Activated T-cell treated with anti-CD3 and anti-CD28 coated beads, Interleukin-2, amount 50 U/mL, for 72 hours (primary cell): ENCODE data around the gene SRBD1. TPM values are rescaled to one million over a fixed set of nuclear protein-coding genes. Genes with fewer than 3 reads are reported as not detected.

Experiments
- ATAC-seq, 2 donors: fragments of 150-1000 bp; cut with Tn5 transposase; replicated peaks in 1 of 2; 2 replicates each; pipeline ENCODE4 v1.10.0; 2021; ENCODE audit warnings: moderate library complexity in 2 of 2, mild to moderate bottlenecking in 1 of 2
- DNase-seq, 2 donors: peaks; one replicate each; pipeline ENCODE4 v3.0.0; 2021 to 2022; ENCODE audit warnings: mixed read lengths in 1 of 2
- H3K27ac Mint-ChIP-seq: one replicate; pipeline ENCODE4 v1.8.0; 2022; ENCODE audit warnings: mild to moderate bottlenecking, moderate library complexity, mixed read lengths
- H3K27me3 Mint-ChIP-seq: one replicate; pipeline ENCODE4 v1.8.0; 2022; ENCODE audit warnings: low read depth, mixed read lengths
- H3K36me3 Mint-ChIP-seq, 2 donors: one replicate each; pipeline ENCODE4 v1.8.0; 2022; ENCODE audit warnings: mixed read lengths in 2 of 2, mild to moderate bottlenecking in 1 of 2; ENCODE audit not compliant: insufficient read depth in 2 of 2
- H3K4me1 Mint-ChIP-seq: one replicate; pipeline ENCODE4 v1.8.0; 2022; ENCODE audit warnings: low read depth, mixed read lengths
- H3K4me3 Mint-ChIP-seq, 2 donors: one replicate each; pipeline ENCODE4 v1.8.0; 2022; ENCODE audit warnings: mild to moderate bottlenecking in 2 of 2, mixed read lengths in 2 of 2, moderate library complexity in 2 of 2
- H3K9me3 Mint-ChIP-seq, 2 donors: one replicate each; pipeline ENCODE4 v1.8.0; 2022; ENCODE audit warnings: mixed read lengths in 2 of 2
- total RNA-seq, 2 donors: library from RNA; stranded (reverse); gene quantifications; one replicate each; pipeline ENCODE4 v1.2.3, GENCODE V29; 2022

SRBD1 gene
- total RNA-seq, 2 donors from 2014 or later = 19.0 to 20.3 TPM

DNA sequence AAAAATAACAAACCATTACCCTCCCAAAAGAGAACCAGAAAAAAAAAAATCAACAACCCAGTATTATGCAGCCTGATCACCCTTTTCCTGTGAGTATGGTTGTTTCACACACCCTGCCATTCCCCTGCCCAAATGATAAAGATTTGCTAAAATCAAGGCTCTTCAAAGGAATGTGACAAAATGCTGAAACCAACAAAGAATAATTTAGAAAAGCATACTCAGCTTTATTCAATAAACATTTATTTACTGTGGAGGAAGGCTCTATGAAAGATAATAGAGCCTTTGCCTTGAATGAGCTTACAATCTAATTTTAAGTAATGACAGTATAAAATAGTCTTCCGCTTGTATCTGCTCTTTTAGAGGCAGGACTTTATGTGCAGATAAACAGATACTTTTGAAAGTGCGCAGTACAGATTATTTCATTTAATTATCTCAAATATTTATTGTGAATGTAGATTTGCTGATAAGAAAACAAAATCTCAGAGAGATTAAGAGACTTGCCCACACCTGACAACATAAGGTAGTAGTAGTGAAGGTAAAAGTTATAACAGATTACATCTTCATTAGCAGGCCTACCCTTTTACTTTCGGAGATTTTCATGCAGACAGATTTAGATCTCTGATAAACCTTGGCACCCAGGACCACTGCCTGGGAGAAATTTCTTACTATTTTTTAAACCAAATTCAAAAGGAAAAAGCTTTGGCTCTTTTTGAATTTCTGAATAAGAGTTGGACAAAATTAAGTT, 211.9 kb downstream of the SRBD1 start:
- ATAC-seq = no peak
- Mint-ChIP-seq H3K4me1 (no peaks in the 10 kb centered on the region), H3K27ac (no peak overlapping the region), H3K9me3 (no peaks in the 10 kb centered on the region), H3K4me3 (no peak overlapping the region), H3K27me3 (no peaks in the 10 kb centered on the region), H3K36me3 (no peaks in the 10 kb centered on the region)
- DNase-seq = no peak

DNA sequence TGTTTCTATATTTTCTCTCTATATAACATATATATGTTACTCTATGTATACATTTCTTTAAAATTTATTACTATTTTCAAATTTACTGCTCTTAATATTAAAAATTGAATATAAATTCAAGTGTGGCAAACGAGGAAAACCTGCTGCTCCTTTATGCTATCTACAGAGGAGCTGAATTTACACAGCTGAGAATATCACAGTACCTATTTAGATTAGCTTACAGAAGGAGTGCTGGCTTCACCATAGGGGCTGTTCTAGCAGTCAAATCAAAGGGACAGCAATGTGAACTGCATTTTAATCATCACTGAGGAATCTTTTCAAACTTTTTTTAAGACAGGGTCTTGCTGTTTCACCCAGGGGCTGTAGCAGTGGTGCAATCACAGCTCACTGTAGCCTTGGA, 213.8 kb downstream of the SRBD1 start:
- Mint-ChIP-seq H3K9me3 (no peaks in the 10 kb centered on the region), H3K36me3 (no peaks in the 10 kb centered on the region), H3K27ac (no peak overlapping the region), H3K27me3 (no peaks in the 10 kb centered on the region), H3K4me3 (no peak overlapping the region), H3K4me1 (no peaks in the 10 kb centered on the region)
- ATAC-seq (no peak), DNase-seq (no peak)

DNA sequence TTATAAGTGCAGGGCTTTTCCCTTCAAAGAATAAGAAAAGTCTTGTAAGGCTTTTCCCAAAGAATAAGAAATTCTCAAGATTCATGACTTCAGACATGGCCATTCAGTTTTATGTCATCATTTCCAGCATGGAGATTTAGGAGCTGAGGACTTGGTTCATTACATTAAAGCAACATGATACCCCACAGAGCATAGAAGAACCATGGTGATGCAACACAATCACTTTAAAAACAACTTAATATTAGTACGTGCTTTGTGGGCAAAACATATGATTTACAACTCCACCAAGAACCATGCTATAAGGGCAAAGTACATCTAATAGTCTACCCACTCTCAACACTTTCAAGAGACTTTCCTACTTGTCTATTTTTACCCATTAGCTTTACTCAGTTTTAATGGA, 214.4 kb downstream of the SRBD1 start:
- Mint-ChIP-seq H3K27ac (no peak overlapping the region), H3K27me3 (no peaks in the 10 kb centered on the region), H3K9me3 (no peaks in the 10 kb centered on the region), H3K36me3 (no peaks in the 10 kb centered on the region), H3K4me3 (no peak overlapping the region), H3K4me1 (no peaks in the 10 kb centered on the region)
- DNase-seq = no peak
- ATAC-seq = no peak

DNA sequence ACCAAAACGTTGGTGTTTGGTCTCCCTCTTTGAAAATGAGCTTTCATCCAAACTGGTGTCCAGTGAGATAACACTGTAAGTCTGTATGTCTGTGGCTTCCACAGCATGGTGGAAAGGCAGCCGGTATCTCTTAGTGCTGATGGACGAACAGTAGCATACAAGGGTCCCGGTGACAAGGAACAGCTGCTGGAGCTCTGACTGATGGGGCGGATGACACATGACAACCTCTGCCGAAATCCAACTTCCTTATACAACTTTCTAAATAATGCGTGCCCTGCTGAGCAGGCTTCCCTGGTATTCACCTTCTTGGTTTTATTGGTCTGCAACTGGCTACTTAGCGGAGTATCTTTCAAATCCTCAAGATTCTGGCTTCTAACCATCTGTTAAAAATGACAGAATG, 216.2 kb downstream of the SRBD1 start:
- ATAC-seq (no peak), DNase-seq (no peak)
- Mint-ChIP-seq H3K4me1 (no peaks in the 10 kb centered on the region), H3K4me3 (no peak overlapping the region), H3K9me3 (no peaks in the 10 kb centered on the region), H3K27me3 (no peaks in the 10 kb centered on the region), H3K36me3 (peaks cover 0 to 2% of the 10 kb centered on the region in 2 donors), H3K27ac (no peak overlapping the region)

DNA sequence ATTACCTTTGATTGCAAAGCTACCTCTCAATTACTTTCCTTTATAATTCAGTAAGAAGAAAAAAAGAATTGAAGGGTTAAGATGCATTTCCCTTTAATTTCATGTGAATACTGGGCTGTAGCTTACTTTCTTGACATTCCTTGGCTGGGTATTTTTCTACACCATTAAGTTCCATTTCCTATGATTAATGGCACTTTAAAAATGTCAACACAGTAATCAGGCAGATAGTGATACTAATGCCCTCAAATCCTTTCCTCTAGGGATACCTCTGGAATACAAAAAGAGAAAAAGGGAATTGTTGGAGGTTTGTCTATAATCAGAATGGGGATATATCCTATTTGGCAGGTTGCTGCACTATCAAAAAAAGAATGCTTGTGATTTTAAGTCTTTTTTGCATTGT, 216.9 kb downstream of the SRBD1 start:
- DNase-seq (no peak), ATAC-seq (no peak)
- no peak overlapping the region for H3K27ac Mint-ChIP-seq
- no peaks in the 10 kb centered on the region for H3K4me1 Mint-ChIP-seq
- H3K27me3 Mint-ChIP-seq = no peaks in the 10 kb centered on the region
- no peak overlapping the region for H3K4me3 Mint-ChIP-seq
- peaks cover 0 to 2% of the 10 kb centered on the region in 2 donors for H3K36me3 Mint-ChIP-seq
- H3K9me3 Mint-ChIP-seq = no peaks in the 10 kb centered on the region

DNA sequence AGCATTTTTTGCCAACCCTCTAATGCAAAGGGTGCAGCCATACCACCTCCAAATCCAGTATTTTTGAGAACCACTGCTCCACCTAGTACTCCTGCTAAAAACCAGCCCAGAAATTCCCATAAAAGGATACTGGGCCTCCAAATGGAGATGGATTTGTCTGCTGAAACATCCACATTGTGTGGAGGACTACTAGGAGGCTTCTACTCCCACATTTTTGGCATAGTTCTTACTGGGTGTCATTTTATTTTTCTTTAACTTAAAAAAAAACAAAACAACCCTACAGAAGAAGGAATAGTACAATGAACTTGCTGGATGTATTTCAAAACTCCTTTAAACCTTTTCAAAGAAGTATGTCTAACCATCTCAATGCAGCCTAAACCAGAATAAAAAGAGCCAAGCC, 219.2 kb downstream of the SRBD1 start:
- Mint-ChIP-seq H3K36me3 (peaks cover 5 to 12% of the 10 kb centered on the region in 2 donors), H3K9me3 (no peaks in the 10 kb centered on the region), H3K27ac (no peak overlapping the region), H3K4me1 (no peaks in the 10 kb centered on the region), H3K4me3 (no peak overlapping the region), H3K27me3 (no peaks in the 10 kb centered on the region)
- ATAC-seq = no peak
- no peak for DNase-seq

DNA sequence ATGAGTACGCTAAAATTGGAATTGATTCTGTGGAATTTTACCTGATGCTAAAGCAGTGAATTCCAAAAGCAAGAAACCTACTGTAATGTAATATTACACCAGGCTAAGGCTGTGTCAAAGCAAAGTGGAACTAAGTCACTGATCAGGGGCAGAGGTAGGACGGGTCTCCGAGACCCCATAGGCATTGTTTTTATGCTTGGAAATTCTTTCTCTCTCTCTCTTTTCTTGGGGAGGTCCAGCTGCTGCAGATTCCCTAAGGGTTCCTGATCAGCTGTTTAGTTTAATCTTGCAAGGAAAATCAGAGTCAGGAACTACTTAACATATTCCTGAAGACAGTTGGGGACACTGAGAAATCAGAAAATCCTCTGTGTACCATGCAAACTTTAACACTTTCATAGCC, 220.2 kb downstream of the SRBD1 start:
- no peak overlapping the region for H3K4me3 Mint-ChIP-seq
- no peaks in the 10 kb centered on the region for H3K9me3 Mint-ChIP-seq
- no peaks in the 10 kb centered on the region for H3K4me1 Mint-ChIP-seq
- H3K36me3 Mint-ChIP-seq = peaks cover 5 to 12% of the 10 kb centered on the region in 2 donors
- no peak overlapping the region for H3K27ac Mint-ChIP-seq
- no peak for ATAC-seq
- H3K27me3 Mint-ChIP-seq = no peaks in the 10 kb centered on the region
- no peak for DNase-seq

DNA sequence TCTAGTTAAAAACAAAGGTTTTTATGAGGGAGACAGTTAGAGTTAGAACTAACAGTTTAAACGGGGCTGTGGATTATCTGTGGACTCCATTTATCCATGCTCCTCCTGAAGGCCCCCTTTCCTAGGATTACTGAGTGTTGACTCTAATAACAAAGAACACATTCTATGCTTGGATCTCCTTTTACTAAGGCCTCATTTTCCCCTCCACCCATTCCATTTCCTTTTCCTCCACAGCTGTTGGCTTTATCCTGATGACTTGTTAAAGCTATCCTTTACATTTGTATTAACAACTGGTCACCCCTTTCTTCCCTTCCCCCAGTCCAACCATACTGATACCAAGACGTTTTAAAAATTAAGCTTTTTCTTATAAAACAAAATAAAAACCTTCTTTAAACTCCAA, 220.6 kb downstream of the SRBD1 start:
- DNase-seq = no peak
- H3K27me3 Mint-ChIP-seq = no peaks in the 10 kb centered on the region
- no peaks in the 10 kb centered on the region for H3K9me3 Mint-ChIP-seq
- H3K4me1 Mint-ChIP-seq = no peaks in the 10 kb centered on the region
- peaks cover 5 to 12% of the 10 kb centered on the region in 2 donors for H3K36me3 Mint-ChIP-seq
- H3K4me3 Mint-ChIP-seq = no peak overlapping the region
- no peak overlapping the region for H3K27ac Mint-ChIP-seq
- no peak for ATAC-seq

DNA sequence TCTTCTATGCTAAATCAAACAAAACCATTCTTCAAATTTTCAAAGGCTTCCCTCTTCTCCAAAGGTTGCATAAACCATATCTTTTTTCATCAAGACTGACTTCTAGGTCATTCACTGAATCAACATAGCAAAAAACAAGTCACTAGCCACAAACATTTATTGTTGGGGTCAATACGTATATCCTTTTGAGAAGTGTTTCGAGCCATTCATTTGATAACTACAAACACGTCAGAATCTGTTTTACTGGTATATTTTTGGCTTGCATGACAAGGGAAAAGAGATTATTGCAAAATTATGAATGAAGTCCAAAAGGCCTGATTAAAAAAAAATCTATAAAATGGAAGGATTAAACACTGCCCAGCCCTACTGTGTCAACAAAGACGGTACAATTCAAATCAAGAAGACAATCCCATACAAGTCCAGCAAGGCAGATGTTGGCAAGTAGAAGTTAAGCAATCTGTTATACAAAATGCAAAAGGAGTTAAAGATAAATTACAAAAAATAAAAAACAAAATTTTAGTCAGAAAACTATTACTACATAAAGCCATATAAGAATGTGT, 222.4 kb downstream of the SRBD1 start:
- Mint-ChIP-seq H3K36me3 (peaks cover 5 to 12% of the 10 kb centered on the region in 2 donors), H3K4me1 (no peaks in the 10 kb centered on the region), H3K9me3 (no peaks in the 10 kb centered on the region), H3K27me3 (no peaks in the 10 kb centered on the region), H3K27ac (no peak overlapping the region), H3K4me3 (no peak overlapping the region)
- DNase-seq (no peak), ATAC-seq (no peak)

DNA sequence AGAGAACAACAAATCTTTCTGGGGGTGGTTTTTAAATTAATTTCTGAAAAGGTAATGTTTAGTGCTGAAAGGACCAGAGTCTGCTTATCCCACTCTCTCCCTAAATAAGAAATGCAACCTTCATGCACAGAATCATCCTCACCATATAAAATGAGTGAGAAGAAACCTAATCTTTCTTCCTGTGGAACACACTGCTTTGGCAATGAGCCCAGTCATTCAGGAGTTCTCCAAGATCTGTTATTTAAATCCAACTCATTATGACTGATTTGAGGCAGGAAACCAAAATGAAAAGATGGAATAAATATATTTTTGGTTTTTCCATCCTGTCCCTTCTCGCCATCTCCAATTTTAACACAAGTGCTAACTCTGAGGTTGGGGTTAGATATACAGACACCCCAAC, 228.3 kb downstream of the SRBD1 start:
- no peaks in the 10 kb centered on the region for H3K9me3 Mint-ChIP-seq
- peaks cover 0 to 2% of the 10 kb centered on the region in 2 donors for H3K36me3 Mint-ChIP-seq
- no peak for DNase-seq
- no peak overlapping the region for H3K4me3 Mint-ChIP-seq
- ATAC-seq = no peak
- no peaks in the 10 kb centered on the region for H3K27me3 Mint-ChIP-seq
- no peak overlapping the region for H3K27ac Mint-ChIP-seq
- H3K4me1 Mint-ChIP-seq = no peaks in the 10 kb centered on the region

DNA sequence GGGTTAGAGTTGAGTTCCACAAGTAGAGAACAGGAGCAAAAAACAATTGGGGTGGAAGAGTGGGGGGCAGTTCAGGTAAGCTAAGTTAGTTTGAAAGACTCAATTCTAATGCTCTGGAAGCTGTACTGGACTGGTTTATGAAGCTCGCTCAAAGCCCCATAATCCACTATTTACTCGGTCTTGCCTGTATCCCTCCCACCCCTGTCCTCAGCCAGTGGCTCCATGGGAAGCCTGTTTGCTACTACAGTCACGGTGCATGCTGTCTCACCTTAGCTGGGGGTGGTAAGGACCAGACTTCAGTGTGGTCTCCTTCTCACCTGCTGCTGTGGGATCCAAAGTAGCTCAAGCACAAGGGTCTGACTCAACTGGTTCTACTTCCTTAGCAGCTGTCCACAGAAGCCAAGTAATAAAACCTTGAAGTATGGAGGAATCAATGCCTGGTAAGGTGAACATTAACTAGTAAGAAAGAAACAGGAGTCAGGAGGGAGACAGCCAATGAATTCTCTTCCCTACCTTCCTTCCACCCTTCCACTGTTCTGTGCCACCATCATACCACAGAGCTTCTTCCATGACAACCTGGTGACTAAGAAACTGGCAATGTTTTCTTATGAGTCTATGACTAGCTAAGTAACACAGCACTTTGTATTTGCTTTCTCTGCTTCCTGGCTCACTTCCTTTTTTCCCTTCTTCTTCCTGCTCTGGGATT, 230.8 kb downstream of the SRBD1 start:
- Mint-ChIP-seq H3K4me1 (no peaks in the 10 kb centered on the region), H3K4me3 (no peak overlapping the region), H3K36me3 (peaks cover 0 to 2% of the 10 kb centered on the region in 2 donors), H3K27ac (no peak overlapping the region), H3K27me3 (no peaks in the 10 kb centered on the region), H3K9me3 (no peaks in the 10 kb centered on the region)
- DNase-seq (no peak), ATAC-seq (no peak)

DNA sequence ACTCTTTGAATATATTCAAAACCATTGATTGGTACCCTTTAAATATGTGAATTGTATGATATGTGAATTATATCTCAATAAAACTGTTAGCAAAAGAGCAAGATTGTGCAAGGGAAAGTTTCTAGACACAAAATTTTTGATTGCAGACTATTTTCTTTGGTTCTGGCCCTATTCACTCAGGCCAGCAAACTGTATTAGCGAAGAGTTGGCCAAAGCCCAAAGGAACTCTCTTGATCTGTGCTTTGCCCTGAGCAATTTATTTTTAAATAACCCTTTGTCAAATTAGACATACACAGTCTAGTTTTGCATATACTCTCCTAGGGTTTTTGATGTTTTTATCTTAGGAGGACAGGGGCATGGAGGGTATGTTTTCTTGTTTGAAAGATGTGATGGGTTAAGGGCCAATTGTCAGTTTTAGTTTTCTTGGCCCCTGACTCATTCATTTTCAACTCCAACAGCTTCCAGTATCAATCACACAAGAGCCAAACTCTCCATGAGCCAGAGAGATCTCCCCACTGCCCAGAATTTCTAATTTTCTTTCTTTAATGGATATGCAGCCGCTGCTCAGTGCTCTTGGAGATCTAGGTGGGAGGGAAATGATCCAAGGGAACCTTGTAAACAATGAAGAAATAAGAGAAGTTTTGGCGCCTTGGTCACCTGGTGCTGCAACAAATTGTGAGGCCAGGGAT, 231.5 kb downstream of the SRBD1 start:
- H3K4me3 Mint-ChIP-seq = no peak overlapping the region
- no peaks in the 10 kb centered on the region for H3K4me1 Mint-ChIP-seq
- no peak overlapping the region for H3K27ac Mint-ChIP-seq
- DNase-seq (no peak), ATAC-seq (no peak)
- no peaks in the 10 kb centered on the region for H3K9me3 Mint-ChIP-seq
- H3K36me3 Mint-ChIP-seq = peaks cover 0 to 2% of the 10 kb centered on the region in 2 donors
- H3K27me3 Mint-ChIP-seq = no peaks in the 10 kb centered on the region

DNA sequence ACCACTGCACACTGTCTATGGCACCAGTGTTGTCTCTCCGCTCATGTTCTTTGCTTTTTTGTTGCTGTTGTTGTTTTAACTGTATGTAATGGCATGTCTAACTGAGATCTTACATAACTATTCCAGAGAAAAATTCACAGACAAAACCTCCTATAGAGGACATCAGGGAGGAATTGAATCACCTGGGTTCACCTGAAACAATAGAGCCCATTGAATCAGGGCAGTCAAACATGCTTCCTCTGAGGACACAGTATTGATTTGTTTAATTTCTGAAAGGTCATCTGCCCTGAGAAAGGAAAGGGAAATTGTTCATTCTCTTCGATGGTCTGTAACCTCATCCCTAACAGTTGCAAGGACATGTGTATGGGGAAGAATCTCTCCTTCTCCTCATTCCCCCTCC, 237.5 kb downstream of the SRBD1 start:
- Mint-ChIP-seq H3K27me3 (no peaks in the 10 kb centered on the region), H3K4me1 (no peaks in the 10 kb centered on the region), H3K4me3 (no peak overlapping the region), H3K27ac (no peak overlapping the region), H3K9me3 (no peaks in the 10 kb centered on the region), H3K36me3 (peaks cover 0 to 2% of the 10 kb centered on the region in 2 donors)
- DNase-seq (no peak), ATAC-seq (no peak)
